Activated CD4-positive, CD25-positive, alpha-beta regulatory T cell treated with anti-CD3 and anti-CD28 coated beads, Interleukin-2, amount 50 U/mL, for 24 hours (primary cell): ENCODE results near the gene SMIM17.

Experiments
- ATAC-seq, 2 donors: fragments of 150-1000 bp; cut with Tn5 transposase; one replicate each; pipeline ENCODE4 v1.10.0; 2021; ENCODE audit warnings: mild to moderate bottlenecking in 1 of 2, moderate library complexity in 1 of 2

SMIM17 gene

DNA sequence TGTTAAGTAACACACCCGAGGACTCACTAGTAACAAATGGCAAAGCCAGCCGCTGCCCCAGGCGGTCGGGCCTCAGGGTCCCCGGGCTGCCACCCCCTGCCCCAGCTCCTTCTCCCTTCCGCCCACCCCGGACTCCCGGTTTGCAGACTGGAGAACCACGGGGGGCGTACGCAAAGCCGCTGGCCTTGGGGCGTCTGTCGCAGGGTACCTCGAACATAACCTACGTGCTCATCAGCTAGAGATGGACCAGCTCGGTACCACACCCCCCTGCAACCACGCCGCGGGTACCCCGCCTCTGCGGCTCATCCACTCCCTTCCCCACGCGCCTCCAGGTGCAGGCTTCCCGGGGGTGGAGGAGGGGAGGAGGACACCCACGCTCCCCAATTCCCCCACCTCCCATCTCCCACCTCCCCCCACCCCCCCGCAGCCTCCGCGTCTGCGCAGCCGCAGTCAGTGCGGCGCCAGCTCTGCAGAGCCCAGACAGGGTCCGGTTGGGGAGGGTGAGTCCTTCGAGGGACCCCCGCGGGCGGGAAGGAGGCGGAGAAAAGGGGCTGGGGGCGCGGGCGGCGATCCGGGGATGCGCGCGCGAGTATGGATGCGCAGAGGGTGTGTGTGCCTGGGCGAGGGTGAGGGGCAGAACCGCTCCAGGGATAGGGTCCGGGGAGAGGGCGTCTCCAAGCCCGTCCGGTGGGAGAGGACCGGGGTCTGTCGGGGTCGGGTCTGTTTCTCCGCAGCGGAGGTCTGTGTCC is at the start of gene SMIM17:
Gene SMIM17 (plus strand): TSS at position 449 of the 749 bp plus-strand sequence. CDS start 2,509 bp downstream, outside the sequence.
- no peak for ATAC-seq

GRCh38 chr19:56594446-56594782 is 48.5 kb upstream of the SMIM17 start:
- ATAC-seq: no peak

- peak; percentile 95 to 96 for ATAC-seq
Measured at GRCh38 chr19:56594783-56595547, 48.0 kb upstream of the SMIM17 start, which contains the start of gene ZNF71. Gene ZNF71 (plus strand): TSS chr19:56595302. CDS start chr19:56601559, 6,257 bp downstream.

- peak; percentile 8 to 19 for ATAC-seq
Measured at GRCh38 chr19:56595548-56595899, 47.4 kb upstream of the SMIM17 start.

- ATAC-seq: no peak
Measured at GRCh38 chr19:56596676-56597075, 46.3 kb upstream of the SMIM17 start.

GRCh38 chr19:56597696-56598095 is 45.3 kb upstream of the SMIM17 start:
- no peak for ATAC-seq

- no peak for ATAC-seq
Measured at GRCh38 chr19:56601375-56601774, 41.6 kb upstream of the SMIM17 start.

DNA sequence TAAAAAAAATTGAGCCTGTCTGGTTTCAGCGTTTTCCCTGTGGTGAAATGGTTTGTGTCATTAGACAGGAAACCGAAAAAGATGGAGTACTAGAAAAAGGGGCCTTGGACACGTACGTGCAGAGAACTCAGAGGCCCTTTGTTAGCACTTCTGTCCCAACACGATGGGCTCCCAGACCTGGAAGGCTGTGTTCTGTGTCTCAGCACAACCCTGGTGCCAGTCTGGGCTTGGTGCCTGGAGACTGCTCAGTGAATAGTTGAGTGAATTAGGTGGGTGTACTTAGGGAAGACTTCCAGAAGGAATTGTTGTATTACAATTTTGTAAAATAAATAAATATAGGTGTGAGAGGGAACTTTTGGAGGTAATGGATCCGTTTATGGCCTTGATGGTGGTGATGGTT is 39.1 kb upstream of the SMIM17 start:
- ATAC-seq: no peak

DNA sequence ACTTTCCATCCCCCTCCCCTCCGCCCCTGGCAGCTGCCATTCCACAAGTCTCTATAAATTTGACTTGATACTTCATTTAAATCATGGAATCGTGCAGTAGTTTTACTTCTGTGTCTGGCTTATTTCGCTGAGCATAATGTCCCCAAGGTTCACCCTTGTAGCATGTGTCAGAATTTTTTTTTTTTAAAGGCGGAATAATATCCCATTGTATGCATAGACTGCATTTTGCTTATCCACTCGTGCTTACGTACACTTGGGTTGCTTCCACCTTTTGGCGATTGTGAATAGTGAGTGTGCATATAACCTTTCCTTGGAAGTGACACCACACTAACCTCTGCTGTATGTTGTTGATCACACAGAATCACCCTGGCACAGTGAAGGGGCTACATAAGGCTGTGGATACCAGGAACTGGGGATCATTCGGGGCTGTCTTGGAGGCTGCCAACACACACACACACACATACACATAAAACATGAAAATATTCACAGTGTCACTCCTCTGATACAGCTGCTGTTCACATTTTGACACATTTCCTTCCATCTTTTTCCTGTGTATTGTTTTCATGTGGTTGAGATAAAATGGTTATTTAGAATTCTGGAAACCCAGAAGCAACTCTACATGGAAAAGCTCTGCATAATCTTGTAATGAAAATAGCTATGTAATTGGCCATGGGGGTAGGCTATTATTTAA is 34.5 kb upstream of the SMIM17 start:
- ATAC-seq: no peak

GRCh38 chr19:56611288-56611687 is 31.7 kb upstream of the SMIM17 start:
- ATAC-seq: no peak

GRCh38 chr19:56612737-56613136 is 30.2 kb upstream of the SMIM17 start:
- no peak for ATAC-seq

DNA sequence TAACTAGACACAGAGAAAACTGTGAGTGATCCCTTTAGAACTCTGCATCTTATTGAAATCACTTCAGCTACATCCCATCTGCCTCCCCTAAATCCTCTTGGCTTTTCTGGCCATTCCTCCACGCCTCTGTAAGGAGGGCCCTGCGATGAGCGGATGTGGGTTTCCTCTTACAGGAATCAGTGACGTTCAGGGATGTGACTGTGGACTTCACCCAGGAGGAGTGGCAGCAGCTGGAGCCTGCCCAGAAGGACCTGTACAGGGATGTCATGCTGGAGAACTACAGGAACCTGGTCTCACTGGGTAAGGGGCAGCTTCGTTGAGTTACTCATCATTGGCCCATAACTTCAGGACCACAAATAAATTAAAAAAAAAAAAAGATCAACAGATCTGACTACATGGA is 29.3 kb upstream of the SMIM17 start:
- no peak for ATAC-seq

DNA sequence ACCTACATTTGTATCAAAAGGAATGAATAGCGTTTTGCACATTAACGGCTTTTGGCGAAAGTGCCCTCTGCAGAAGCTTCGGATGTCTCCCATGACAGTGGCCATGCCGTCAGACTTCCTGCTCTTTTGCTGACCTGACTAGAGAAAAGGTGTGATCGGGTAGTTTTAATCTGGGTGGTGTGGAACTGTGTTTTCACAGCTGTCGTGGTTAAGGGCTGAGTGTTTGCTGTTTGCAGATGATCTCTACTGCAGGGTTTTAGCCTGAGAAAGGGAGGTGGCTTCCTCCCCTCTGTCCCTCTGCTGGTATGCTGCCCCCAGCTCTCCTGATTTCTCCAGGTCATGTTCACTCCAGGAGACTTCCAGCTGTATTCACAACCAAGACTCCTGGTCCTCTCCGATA is 25.4 kb upstream of the SMIM17 start:
- no peak for ATAC-seq

DNA sequence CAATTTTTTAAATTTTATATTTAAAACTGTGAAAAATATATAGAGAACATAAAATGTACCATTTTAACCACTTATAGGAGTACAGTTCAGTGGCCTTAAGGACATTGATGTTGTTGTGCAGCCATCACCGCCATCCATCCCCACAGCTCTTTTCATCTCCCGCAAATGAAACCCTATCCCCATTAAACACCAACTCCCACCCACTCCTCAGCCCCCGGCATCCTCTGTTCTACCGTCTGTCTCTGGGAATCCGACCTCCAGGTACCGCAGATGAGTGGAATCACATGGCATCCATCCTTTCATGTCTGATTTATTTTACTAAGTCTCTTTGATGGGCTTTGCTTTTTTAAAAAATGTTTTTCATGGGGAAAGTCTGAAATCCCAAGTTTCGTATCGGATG is 23.8 kb upstream of the SMIM17 start:
- no peak for ATAC-seq

DNA sequence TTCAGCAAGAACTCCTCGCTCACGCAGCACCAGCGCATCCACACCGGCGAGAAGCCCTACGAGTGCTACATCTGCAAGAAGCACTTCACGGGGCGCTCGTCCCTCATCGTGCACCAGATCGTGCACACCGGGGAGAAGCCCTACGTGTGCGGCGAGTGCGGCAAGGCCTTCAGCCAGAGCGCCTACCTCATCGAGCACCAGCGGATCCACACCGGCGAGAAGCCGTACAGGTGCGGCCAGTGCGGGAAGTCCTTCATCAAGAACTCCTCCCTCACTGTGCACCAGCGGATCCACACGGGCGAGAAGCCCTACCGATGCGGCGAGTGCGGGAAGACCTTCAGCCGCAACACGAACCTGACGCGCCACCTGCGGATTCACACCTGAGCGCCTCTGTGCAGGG is 20.6 kb upstream of the SMIM17 start:
- ATAC-seq: no peak

- no peak for ATAC-seq
Measured at GRCh38 chr19:56623006-56623405, 20.0 kb upstream of the SMIM17 start.

- ATAC-seq: no peak
Measured at GRCh38 chr19:56625708-56626107, 17.3 kb upstream of the SMIM17 start.

- no peak for ATAC-seq
Measured at GRCh38 chr19:56633021-56633420, 9.9 kb upstream of the SMIM17 start.

DNA sequence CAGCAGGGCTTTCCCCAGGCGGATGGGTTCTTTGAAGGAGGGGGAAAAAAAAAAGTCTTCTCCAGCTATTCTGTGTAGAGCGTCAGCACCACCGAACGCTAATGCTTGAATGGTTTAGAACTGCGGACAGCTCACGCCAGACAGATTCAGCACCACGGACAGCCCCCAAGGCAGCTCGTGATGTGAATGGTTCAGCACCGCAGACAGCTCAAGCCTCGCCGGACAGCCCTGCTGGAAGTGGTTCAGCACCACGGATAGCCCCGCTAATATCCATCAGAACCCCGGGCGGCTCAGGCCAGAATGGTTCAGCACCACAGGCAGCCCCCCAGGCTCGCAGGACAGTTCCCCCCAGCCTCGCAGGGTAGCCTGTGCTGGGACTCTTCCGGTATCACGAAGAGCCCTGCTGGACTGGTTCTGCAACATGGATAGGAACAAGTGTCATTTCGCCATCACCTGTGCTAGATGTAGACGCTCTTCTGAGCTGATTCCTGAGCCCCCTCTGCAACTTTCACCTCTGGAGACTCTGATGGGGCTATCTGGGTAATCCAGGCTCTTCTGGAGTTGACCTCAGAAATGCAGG is 4.9 kb upstream of the SMIM17 start:
- no peak for ATAC-seq

DNA sequence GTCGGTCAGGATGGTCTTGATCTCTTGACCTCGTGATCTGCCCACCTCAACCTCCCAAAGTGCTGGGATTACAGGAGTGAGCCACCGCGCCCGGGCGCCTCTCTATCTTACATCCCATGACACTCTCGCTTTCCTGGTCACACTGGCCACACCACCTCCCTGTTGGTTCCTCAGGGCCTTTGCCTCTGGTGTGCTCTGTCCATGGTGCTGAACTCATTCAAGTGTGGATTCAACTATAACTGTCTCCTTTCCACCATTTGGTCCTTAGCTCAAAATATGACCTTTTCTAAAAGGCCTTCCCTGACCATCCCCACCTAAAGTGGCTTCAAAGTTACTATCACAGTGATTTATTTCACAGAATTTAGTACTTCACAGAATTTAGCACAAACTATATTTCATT is 3.7 kb upstream of the SMIM17 start:
- no peak for ATAC-seq

- ATAC-seq: no peak
Measured at GRCh38 chr19:56643460-56643955, 549 bp downstream of the SMIM17 start.

DNA sequence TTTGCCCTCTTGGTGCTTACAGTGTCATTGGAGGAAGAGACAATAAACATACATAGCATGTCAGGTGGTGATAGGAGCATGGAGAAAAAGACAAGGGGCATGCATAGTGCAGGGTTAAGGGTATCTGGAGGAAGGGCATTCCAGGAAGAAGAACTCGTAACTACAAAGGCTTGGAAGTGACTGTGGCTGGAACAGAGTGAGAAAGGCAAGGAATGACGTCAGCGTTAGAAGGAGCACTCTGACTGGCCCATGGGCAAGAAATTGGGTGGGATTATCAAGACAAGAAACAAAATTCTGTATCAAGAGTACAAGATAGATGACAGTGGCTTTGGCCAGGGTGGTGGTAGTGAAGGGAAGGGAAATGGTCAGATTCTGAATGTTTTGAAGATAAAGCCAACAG is 11.2 kb downstream of the SMIM17 start:
- ATAC-seq: no peak
